Fibroblast of pulmonary artery (primary cell): ENCODE measurements around the gene FTO.
"Not testable (repeated sequence)": the region's sequence is repeated elsewhere in the genome, so short reads cannot be mapped to it uniquely, and the experiment has no call there.

Experiments used
- DNase-seq: peaks from one replicate; pipeline ENCODE4 v3.0.0-alpha.2; 2010; ENCODE audit warnings: low read depth
- H3K4me3 ChIP-seq: replicated peaks from 2 replicates; pipeline ENCODE4 v1.5.1; 2011; ENCODE audit warnings: low read depth, mild to moderate bottlenecking, control low read depth, low read length, moderate library complexity
- CTCF ChIP-seq: IDR thresholded peaks from 2 replicates; pipeline ENCODE4 v1.5.1; 2011; ENCODE audit warnings: mild to moderate bottlenecking, control low read depth, low read length, inconsistent platforms; ENCODE audit errors: missing control alignments

The FTO gene

DNA sequence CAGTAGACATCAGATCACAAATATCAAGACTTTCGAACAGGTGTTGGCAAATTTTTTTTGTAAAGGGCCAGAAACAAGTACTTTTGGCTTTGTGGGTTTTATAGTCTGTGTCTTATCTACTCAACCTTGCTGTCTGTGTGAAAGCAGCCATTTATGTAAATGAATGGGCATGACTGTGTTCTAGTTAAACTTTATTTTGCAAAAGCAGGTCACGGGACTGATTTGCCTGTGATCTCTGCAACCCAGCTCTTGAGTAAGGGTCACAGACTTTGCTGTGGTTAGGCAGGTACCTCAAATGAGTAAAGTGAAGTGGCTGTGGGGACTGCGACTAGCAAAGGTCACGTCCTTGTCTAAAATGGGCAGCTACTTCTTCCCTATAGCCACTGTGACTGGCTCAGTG, 136.5 kb downstream of the FTO start:
- no peak overlapping the region for H3K4me3 ChIP-seq
- DNase-seq = no peak
- no peak for TF ChIP-seq CTCF

GRCh38 chr16:53841884-53842283, 137.9 kb downstream of the FTO start:
- no peak for DNase-seq
- H3K4me3 ChIP-seq = no peak overlapping the region
- TF ChIP-seq CTCF = no peak

GRCh38 chr16:53843084-53843483, 139.1 kb downstream of the FTO start:
- no peak for TF ChIP-seq CTCF
- DNase-seq = no peak
- H3K4me3 ChIP-seq = no peak overlapping the region

- no peak for DNase-seq
- no peak overlapping the region for H3K4me3 ChIP-seq
- TF ChIP-seq CTCF = no peak
Measured at GRCh38 chr16:53844804-53845203, 140.8 kb downstream of the FTO start.

GRCh38 chr16:53846549-53846948, 142.6 kb downstream of the FTO start:
- H3K4me3 ChIP-seq, DNase-seq: not testable (repeated sequence)

DNA sequence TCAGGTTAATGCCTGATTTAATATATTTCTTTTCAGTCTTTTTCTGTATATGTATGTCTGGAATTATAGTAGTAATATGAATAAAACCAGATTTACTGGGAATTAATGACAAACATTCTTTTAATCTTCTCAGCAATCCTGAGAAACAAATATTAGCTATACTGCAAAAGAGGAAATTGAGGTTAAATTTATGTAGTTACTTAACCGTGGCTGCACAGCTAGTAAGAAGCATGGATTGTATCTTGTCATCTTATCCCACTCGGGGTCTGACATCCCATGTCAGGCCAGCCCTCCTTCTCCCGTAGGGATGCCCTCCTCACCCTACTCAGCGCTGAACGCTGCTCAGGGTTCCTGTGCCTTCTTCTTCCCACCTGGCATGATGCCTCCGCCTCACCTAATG, 143.0 kb downstream of the FTO start:
- no peak for TF ChIP-seq CTCF
- DNase-seq = no peak
- H3K4me3 ChIP-seq = no peak overlapping the region

DNA sequence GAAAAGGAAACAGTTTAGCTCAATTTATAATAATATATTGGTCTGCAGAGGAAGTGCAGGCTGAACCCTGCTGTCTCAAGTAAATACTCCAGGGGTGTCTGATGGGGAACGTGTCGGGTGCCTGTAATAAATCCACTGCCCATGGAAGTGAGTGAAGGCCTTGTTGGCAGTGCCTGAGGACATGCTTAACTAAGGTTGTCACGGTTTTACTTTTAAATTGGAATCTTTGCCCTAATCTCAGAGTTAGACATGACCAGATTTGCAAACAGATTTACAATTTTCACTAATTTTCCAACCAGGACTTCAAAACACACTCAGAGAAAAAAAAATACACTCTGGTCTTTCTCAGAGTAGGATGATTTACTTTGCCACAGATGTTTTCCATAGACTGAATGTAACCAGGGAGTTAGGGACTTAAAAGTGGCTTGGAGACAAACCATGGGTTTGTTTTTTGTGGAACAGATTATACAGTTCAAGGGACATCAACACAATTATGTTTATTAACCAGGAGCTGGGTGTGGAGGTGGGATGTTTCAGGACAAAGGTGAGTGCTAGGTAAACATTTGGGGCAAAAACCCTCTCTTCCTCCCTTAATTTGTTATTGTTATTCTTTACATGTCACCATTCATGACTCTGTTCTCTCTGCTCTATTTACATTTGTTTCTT, 144.5 kb downstream of the FTO start:
- no peak for DNase-seq
- TF ChIP-seq CTCF = no peak
- H3K4me3 ChIP-seq = no peak overlapping the region
